GM23248 (cell line): ENCODE data around the gene RNF225.

Experiments used
- EZH2 ChIP-seq: fragments of 200-600 bp; sonication (generic); IDR thresholded peaks from 2 replicates; pipeline ENCODE4 v1.6.1; 2018; ENCODE audit warnings: antibody characterized with exemption, mild to moderate bottlenecking; ENCODE audit not compliant: insufficient read depth, poor library complexity, severe bottlenecking
- EZH2phosphoT487 ChIP-seq: fragments of 200-600 bp; sonication (generic); IDR thresholded peaks from 2 replicates; pipeline ENCODE4 v1.6.1; 2018; ENCODE audit warnings: antibody characterized with exemption, moderate library complexity, mild to moderate bottlenecking, low read depth; ENCODE audit not compliant: insufficient read depth

DNA sequence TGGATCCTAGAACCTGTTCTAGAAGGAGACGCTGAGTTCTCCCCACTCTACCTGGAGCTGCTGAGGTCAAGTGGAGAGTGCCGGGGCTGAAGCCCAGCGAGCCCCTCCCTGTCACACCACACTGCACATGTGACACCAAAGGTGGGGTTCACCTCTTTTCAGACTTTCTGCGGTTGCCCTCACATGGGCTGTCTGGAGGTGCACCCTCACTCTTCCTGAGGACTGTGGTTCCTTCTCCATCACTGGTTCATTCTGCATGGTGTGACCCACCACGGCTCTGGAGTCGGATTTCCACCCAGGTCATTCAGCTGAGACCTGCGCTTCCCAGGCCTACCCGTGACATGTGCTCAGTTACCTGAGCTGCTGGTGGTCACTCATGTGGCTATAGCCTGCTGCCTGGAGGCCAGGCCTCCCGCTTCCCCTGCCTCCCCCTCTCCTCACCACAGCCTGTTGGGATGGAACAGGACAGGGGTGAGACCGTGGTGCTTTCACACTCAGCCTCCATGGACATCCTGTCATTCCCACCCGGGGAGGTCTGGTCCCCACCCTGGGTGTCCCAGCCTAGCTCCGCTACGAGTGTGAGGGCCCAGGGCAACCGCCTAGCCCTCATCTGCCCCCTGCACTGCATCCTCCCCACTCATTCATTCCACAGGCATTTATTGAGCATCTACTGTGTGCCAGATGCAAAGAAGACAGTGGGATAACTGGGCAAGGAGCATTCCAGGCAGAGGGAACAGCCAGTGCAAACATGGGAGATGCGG is 41.6 kb upstream of the RNF225 start:
- TF ChIP-seq EZH2, result no peak
- no peak for TF ChIP-seq EZH2phosphoT487
